Measurements from ENCODE around the gene NPEPPS.

- no peak for TF ChIP-seq CTCF (IDR thresholded peaks at IDR 0.05)
- no peak for TF ChIP-seq POLR2A (IDR thresholded peaks at IDR 0.05)
Measured at GRCh38 chr17:47643116-47643515, 112.2 kb downstream of the NPEPPS start.

Measured in suprapubic skin (tissue), 3 donors.